Fibroblast of lung (primary cell): ENCODE results near the gene NFATC2. TPM values are rescaled to one million over a fixed set of nuclear protein-coding genes. Genes with fewer than 3 reads are reported as not detected.

Source experiments
- DNase-seq, 2 donors: peaks; one replicate each; pipeline versions ENCODE4 v3.0.0 to v3.0.0-alpha.2; 2010; ENCODE audit warnings: low read depth in 2 of 2
- H2AFZ ChIP-seq: 2 replicates; pipeline ENCODE4 v1.5.1; 2012; ENCODE audit warnings: low read length, control low read depth, inconsistent platforms
- H3K27ac ChIP-seq: 2 replicates; pipeline ENCODE4 v1.5.1; 2011; ENCODE audit warnings: low read length, control low read depth; ENCODE audit not compliant: insufficient read depth
- H3K27me3 ChIP-seq: 2 replicates; pipeline ENCODE4 v1.5.1; 2011; ENCODE audit warnings: mild to moderate bottlenecking, low read length; ENCODE audit not compliant: control insufficient read depth, insufficient read depth
- H3K36me3 ChIP-seq: 2 replicates; pipeline ENCODE4 v1.5.1; 2011; ENCODE audit warnings: low read length; ENCODE audit not compliant: control insufficient read depth, insufficient read depth
- H3K4me1 ChIP-seq: 2 replicates; pipeline ENCODE4 v1.5.1; 2011; ENCODE audit warnings: low read length; ENCODE audit not compliant: control insufficient read depth, insufficient read depth; ENCODE audit errors: extremely low read depth
- H3K4me2 ChIP-seq: 2 replicates; pipeline ENCODE4 v1.5.1; 2011; ENCODE audit warnings: low read length, control low read depth; ENCODE audit not compliant: insufficient read depth; ENCODE audit errors: extremely low read depth
- H3K4me3 ChIP-seq, 4 experiments: fragments of 200-600 bp in 1 of 4; sonication (generic) in 1 of 4; replicated peaks in 1 of 4; 2 replicates each; pipeline ENCODE4 v1.5.1; 2011 to 2016; ENCODE audit warnings: low read length in 4 of 4, low read depth in 3 of 4, mild to moderate bottlenecking in 3 of 4, control low read depth in 2 of 4, inconsistent platforms in 1 of 4, mixed read lengths in 1 of 4; ENCODE audit not compliant: insufficient read depth in 1 of 4; ENCODE audit errors: control extremely low read depth in 1 of 4
- H3K79me2 ChIP-seq: 2 replicates; pipeline ENCODE4 v1.5.1; 2012; ENCODE audit warnings: mild to moderate bottlenecking, low read length, inconsistent platforms; ENCODE audit not compliant: control insufficient read depth, insufficient read depth
- H3K9ac ChIP-seq: 2 replicates; pipeline ENCODE4 v1.5.1; 2011; ENCODE audit warnings: mild to moderate bottlenecking, low read length, control low read depth; ENCODE audit not compliant: insufficient read depth
- H3K9me3 ChIP-seq: 2 replicates; pipeline ENCODE4 v1.5.1; 2012; ENCODE audit warnings: low read depth, low read length; ENCODE audit not compliant: control insufficient read depth, insufficient read depth
- H4K20me1 ChIP-seq: 2 replicates; pipeline ENCODE4 v1.5.1; 2011; ENCODE audit warnings: low read length; ENCODE audit not compliant: control insufficient read depth, insufficient read depth; ENCODE audit errors: extremely low read depth
- CTCF ChIP-seq, 2 donors: IDR thresholded peaks in 1 of 2; conservative IDR thresholded peaks in 1 of 2; 1 replicate in 1 of 2; 2 replicates in 1 of 2; pipeline ENCODE4 v1.5.1; 2011 to 2012; ENCODE audit warnings: low read length in 2 of 2, control low read depth in 1 of 2, inconsistent platforms in 1 of 2, low read depth in 1 of 2, mild to moderate bottlenecking in 1 of 2
- EZH2 ChIP-seq: IDR thresholded peaks from 2 replicates; pipeline ENCODE4 v1.5.1; 2012; ENCODE audit warnings: low read length, control low read depth, mild to moderate bottlenecking; ENCODE audit errors: missing control alignments
- polyA plus RNA-seq, 2 donors: library from polyadenylated mRNA; depleted of rRNA in 1 of 2; stranded (reverse) in 1 of 2; unstranded in 1 of 2; fragments of >200 nt; gene quantifications; 2 replicates each; pipeline ENCODE4 v1.2.1, GENCODE V29; 2011 to 2012; ENCODE audit warnings: missing spikeins in 1 of 2
- total RNA-seq: library from RNA; depleted of rRNA; stranded (reverse); fragments of >200 nt; gene quantifications from 2 replicates; pipeline ENCODE4 v1.2.1, GENCODE V29; 2014

Gene NFATC2
- total and polyA plus RNA-seq, 2 donors (not counting 1 experiment from before 2014, with no cell fraction given): 0.50 to 1.2 TPM

GRCh38 chr20:51470499-51470820, 72.1 kb downstream of the NFATC2 start:
- no peaks in the 10 kb centered on the region for H3K4me1 ChIP-seq
- no peak for DNase-seq
- no peaks in the 10 kb centered on the region for H4K20me1 ChIP-seq
- H3K79me2 ChIP-seq: no peaks in the 10 kb centered on the region
- no peak overlapping the region for H3K9ac ChIP-seq
- no peaks in the 10 kb centered on the region for H3K36me3 ChIP-seq
- no peak overlapping the region for H3K4me3 ChIP-seq
- H2AFZ ChIP-seq: no peak overlapping the region
- no peak overlapping the region for H3K27ac ChIP-seq
- TF ChIP-seq EZH2 (no peak), CTCF (conservative IDR thresholded peaks at IDR 0.05 in 1 of 2, IDR thresholded peaks at IDR 0.05 in 1 of 2; ENCODE audit: low read depth in 1 of 2, low read length in 2 of 2) (no peak)
- no peaks in the 10 kb centered on the region for H3K27me3 ChIP-seq
- H3K4me2 ChIP-seq: no peak overlapping the region
- H3K9me3 ChIP-seq: no peaks in the 10 kb centered on the region

- DNase-seq: no peak
- no peaks in the 10 kb centered on the region for H3K27me3 ChIP-seq
- H4K20me1 ChIP-seq: no peaks in the 10 kb centered on the region
- TF ChIP-seq EZH2 (no peak), CTCF (conservative IDR thresholded peaks at IDR 0.05 in 1 of 2, IDR thresholded peaks at IDR 0.05 in 1 of 2; ENCODE audit: low read depth in 1 of 2, low read length in 2 of 2) (no peak)
- H3K9ac ChIP-seq: no peak overlapping the region
- H3K9me3 ChIP-seq: no peaks in the 10 kb centered on the region
- H3K4me2 ChIP-seq: no peak overlapping the region
- H3K27ac ChIP-seq: no peak overlapping the region
- H3K79me2 ChIP-seq: no peaks in the 10 kb centered on the region
- no peak overlapping the region for H2AFZ ChIP-seq
- H3K4me1 ChIP-seq: no peaks in the 10 kb centered on the region
- no peak overlapping the region for H3K4me3 ChIP-seq
- no peaks in the 10 kb centered on the region for H3K36me3 ChIP-seq
These were observed 72.7 kb downstream of the NFATC2 start for GRCh38 chr20:51469578-51470498.

GRCh38 chr20:51469046-51469445, 73.5 kb downstream of the NFATC2 start:
- H3K79me2 ChIP-seq: no peaks in the 10 kb centered on the region
- no peak overlapping the region for H2AFZ ChIP-seq
- H3K9me3 ChIP-seq: no peaks in the 10 kb centered on the region
- no peak overlapping the region for H3K9ac ChIP-seq
- no peaks in the 10 kb centered on the region for H3K27me3 ChIP-seq
- H3K4me3 ChIP-seq: no peak overlapping the region
- no peak overlapping the region for H3K27ac ChIP-seq
- no peaks in the 10 kb centered on the region for H3K36me3 ChIP-seq
- H4K20me1 ChIP-seq: no peaks in the 10 kb centered on the region
- no peak for DNase-seq
- H3K4me2 ChIP-seq: no peak overlapping the region
- no peaks in the 10 kb centered on the region for H3K4me1 ChIP-seq
- TF ChIP-seq EZH2 (no peak), CTCF (conservative IDR thresholded peaks at IDR 0.05 in 1 of 2, IDR thresholded peaks at IDR 0.05 in 1 of 2; ENCODE audit: low read depth in 1 of 2, low read length in 2 of 2) (no peak)
